ENCODE data around the gene FGF14.
"Not testable (repeated sequence)": the region's sequence is repeated elsewhere in the genome, so short reads cannot be mapped to it uniquely, and the experiment has no call there.

Gene FGF14

DNA sequence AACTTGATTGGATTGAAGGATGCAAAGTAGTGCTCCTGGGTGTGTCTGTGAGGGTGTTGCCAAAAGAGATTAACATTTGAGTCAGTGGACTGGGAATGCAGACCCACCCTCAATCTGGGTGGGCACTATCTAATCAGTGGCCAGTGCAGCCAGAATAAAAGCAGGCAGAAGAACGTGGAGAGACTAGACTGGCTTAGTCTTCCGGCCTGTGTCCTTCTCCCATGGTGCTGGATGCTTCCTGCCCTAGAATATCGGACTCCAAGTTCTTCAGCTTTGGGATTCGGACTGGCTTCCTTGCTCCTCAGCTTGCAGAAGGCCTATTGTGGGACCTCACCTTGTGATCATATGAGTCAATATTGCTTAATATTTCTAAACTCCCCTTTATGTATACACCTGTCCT, 564.1 kb downstream of the FGF14 start:
- not testable (repeated sequence) for DNase-seq

DNA sequence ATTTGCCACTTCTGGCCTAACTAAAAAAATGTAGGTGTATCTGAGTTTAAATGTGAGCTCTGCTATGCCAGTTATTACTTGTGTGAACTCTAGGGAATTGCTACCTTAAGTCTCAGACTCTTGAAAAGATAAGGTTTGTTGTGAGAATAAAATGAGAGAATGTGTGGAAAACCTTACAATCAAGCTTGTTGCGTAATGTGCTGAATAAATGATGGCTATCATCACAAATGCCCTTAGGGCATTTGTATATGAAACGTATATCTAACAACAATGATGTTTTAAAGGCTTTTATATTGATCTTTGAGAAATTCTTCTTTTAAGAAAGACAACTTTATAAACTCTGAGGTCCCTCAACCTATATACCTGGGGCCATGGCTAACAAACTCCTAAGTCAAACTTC, 564.6 kb downstream of the FGF14 start:
- no peak for DNase-seq

DNA sequence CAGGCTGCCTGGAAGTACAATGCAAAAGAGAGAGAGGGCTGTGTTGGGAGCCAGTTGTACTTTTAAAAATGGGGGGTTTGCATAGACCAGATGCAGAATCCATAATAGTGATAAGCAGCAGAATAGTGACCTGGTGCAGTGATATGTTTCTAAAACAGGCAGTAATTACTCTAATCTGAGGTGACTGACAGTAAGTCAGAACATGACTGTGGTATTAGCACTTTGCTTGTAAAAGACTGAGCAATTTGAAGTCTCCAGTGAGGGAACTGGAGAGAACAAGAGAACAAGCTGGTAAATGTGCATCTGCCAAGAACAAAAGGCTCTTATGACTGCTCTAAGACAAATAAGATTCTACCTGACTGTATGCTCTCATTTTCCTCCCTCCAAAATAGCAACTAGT, 565.9 kb downstream of the FGF14 start:
- no peak for DNase-seq

DNA sequence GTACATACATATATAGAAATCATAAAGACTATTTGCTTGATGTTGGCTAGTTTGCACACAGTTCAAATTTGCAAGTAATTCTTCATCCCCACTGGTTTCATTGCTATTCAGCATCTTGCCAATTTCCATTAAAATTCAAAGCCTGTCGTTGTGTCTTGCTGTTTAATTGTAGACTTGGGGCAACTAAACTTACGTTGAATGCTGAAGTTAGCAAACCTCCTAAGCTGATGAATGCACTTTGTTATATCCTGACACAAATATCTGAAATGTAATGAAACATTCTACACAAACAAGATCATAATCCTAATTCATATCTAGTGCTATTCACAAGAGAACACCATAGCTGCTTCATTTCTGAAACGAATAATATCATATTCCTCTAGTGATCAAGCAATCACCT, 568.2 kb downstream of the FGF14 start:
- no peak for DNase-seq

DNA sequence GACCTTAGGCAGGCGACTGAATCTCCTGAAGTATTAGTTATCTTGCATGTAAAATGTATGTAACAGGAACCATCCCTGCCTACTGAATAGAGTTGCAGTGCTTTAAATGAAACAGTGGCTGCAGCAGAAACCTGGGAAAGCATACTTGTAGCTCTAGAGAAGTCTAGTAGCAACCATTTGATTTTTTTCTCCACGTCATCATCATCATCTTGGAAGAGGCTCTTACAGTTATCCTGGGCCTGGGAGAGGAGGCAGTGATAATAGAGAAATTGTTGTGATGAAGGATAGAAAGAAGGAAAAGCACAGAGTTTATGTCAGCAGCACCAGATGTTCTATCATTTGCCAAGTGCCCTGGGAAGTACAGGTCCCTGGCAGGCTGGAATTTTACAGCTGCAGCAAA, 571.8 kb downstream of the FGF14 start:
- DNase-seq = no peak

DNA sequence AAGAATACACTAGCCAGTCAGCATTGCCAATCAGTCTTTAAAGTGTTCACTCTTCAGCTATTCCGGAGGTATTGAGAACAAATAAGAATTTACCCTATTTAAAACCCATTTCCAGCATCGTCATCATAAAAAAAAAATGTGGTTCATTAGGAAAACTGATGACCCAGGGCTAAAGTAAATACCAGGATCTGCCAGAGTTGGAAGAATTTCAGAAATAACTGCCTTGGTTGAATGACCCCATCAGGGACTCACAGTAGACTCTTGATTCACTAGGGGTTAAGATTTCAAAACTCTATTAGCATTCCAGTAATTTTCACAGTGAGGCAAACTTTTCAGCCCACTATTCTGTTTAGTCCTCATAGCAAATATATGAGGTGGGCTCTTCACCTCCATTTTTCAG, 572.4 kb downstream of the FGF14 start:
- no peak for DNase-seq

DNA sequence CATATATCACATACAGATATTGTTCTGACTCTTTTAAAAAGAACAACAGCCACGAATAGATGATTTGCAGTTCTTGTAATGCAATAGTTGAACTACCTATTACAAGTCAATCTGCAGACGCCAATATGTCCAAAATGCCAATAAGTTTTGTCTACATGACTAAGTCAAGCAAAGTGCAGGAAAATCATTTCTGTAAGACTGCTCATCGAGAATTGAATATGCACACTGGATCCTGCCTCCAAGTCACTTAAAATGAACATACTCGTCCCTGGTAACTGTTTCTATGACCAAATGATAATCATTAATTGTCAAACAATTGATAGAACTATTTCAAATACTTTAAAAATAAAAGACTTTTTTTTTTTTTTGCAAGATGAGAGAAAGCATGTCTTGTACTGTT, 573.7 kb downstream of the FGF14 start:
- no peak for DNase-seq

DNA sequence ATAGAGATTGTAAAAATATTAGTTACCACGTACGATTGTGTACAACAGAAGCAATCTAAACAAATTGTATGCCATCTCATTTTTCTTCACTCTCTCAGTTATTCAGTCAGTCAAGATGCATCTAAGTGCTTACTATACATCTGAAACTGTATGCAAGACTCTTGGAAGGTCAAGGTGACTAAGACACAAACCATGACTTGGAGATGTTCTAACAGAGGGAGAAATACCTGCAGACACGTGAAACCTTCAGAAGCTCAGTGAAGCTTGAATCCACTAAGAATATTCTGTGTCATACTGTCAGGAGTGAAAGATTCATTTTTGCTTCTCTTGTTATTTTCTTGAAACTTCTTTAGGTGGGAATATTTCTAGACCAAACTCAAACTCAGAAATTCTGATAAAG, 584.0 kb downstream of the FGF14 start:
- DNase-seq = no peak

DNA sequence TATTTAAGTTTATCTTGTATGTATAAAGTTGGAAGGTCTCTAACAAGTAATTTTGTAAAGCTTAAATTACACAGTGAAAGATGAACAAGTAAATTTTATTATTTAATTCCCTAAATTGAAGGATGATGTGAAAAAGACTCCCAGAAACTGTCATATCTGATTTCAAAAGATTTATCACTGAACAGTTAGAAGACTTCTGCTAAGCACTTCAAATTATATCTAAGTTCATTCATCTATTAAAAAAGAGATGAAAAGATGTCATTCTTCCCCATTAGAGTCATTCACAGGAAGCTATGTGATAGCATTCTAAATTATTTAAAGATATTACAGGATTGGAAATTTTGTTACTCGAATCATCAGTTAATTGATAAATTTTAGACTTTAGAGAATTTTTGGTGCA, 590.0 kb downstream of the FGF14 start:
- no peak for DNase-seq

DNA sequence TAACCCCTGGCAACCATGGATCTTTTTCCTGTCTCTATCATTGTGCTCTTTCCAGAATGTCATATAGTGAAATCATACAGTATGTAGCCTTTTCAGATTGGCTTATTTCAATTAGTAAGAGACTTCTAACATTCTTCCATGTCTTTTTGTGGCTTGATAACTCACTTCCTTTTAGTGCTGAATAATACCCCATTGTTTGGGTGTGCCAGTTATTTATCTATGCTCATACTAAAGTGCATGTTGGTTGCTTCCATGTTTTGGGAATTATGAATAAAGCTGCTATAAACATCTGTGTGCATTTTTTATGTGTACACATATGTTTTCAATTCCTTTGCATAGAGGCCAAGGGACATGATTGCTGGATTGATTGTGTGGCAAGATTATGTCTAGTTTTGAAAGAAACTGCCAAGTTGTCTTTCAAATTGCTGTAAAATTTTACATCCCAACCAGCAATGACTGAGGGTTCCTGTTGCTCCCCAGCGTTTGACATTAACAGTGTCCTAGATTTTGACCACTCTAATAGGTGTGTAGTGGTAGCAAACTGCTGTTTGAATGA, 590.5 kb downstream of the FGF14 start:
- DNase-seq = no peak

DNA sequence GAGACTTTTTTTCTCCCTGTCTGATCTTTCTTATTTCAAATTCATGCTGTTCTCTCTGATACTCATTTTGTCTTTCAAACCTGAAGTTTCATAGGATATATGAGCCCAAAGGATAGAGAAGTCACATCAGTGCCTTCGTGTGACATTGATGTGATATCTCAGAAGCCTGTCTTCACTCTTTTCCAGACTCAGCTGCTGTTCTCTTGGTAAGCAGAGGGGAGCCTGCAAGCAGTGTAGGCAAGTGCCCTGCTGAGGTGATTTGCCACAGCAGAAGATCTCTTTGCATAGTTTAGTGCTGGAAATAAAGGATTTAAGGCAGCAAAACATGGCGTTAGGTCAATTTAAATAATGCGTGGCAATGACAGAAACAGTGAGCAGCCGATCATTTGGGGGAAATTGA, 602.7 kb downstream of the FGF14 start:
- no peak for DNase-seq

DNA sequence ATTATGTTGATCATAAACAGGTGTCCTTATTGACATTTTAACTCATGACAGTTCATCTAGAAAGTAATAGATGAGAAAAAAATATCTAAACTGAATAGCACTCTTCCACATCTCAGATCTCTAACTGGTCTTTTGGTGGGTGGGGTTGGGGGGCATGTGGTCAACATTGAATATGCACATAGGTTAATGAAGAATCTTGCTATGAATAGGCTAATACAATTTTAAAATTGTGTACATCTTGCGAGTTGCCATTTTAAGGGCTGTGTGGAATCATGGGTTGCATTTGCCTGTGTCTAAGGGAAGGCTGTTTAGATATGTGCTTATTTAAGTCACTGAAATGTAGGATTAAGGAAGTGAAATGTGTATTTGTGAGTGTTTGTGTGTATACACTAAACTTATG, 603.4 kb downstream of the FGF14 start:
- no peak for DNase-seq

DNA sequence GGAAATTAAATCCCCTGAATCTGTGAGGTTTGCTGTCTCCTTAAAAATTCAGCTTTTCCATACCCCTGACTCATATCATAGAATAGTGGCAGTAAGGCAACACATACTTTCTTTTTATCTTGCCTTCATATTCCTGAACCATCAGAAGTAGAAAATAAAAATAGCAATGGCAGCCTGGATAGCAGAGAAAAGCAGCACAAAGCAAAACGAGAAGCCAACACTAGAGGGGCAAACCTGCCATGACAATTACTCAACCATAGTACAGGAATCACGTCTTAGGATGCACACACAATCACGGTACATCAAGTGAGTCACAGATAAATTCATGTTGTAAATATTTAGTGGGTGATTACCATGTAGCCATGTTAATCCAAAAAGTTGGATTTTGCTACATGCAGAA, 606.4 kb downstream of the FGF14 start:
- DNase-seq = no peak

DNA sequence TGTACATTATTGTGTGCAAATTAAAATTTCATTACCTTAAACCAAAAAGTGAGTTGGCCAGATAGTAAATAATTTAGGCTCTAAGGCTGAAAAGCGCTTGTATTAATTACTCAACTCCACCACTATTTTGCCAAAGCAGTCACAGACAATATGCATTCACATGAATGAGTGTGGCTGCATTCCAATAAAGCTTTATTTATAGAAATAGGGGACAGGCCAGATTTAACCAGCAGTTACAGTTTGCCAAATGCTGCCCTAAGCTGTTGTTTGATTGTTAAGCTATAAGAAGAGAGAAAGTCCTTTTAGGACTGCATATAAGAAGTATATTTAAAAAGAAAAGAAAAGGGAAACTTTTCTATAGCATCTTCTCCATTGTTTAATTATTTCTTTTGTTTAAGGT, 606.8 kb downstream of the FGF14 start:
- DNase-seq = no peak

DNA sequence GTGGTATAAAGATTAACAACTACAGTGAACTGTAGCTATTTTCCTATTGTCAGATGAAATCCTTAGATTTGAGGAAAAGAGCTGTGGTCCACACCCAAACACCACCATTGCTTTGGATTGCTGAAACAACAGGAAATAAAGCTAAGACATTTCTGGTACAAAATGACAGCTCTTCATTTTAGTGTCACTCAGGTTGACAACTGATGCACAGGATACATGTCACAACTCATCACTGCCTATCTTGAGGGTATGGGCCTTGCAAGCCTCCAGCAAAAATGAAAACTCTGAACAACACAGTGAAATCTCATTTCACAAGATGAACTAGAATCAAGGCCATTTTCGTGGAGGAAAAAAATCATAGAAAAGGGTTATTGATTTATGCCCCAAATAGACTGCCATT, 609.7 kb downstream of the FGF14 start:
- DNase-seq = no peak

DNA sequence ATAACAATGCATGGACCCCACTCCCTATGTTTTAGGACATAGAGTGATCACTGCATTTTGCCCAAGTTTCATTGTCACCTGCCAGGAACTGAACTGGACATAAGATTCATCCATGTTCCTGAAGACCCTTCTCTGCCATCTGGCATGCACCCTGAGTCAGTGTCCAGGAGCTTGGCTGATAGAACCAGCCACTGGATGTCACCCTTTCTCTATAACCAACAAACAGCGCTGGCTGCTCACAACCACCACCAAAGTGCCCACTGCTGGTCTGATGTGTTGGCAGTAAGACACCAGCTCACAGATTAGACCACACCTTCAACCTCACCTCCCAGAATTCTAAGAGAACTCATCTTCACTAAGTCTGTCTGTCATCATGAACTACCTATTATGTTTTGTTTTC, 616.0 kb downstream of the FGF14 start:
- DNase-seq = peak; percentile 13

DNA sequence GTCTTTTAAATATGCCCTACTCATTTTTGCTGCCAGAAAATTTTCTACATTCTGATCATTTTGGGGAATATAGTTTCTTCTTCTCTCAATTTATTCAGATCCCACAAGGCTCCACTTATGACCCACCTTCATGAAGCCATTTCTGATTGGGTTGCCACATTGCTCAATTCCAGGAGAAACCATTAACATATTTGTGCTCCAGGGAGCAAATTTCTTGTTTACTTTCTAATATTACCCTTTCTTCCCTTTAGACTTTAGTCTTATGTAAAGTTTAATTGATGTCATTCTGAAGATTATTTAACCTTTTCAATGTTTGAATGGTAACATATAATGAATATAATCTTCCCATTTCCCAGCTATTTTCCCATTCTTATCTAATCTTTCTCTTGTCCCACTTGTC, 617.5 kb downstream of the FGF14 start:
- DNase-seq = no peak

DNA sequence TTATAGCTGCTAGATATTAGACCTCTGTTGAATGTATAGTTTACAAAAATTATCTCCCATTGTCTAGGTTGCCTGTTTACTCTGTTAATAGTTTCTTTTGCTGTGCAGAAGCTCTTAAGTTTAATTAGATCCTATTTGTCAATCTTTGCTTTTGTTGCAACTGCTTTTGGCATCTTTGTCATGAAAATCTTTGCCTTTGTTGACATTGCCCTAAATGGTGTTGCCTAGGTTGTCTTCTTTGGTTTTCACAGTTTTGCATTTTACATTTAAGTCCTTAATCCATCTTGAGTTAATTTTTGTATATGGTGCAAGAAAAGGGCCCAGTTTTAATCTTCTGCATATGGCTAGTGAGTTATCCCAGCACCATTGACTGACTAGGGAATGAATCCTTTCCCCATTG, 618.3 kb downstream of the FGF14 start:
- DNase-seq = no peak

DNA sequence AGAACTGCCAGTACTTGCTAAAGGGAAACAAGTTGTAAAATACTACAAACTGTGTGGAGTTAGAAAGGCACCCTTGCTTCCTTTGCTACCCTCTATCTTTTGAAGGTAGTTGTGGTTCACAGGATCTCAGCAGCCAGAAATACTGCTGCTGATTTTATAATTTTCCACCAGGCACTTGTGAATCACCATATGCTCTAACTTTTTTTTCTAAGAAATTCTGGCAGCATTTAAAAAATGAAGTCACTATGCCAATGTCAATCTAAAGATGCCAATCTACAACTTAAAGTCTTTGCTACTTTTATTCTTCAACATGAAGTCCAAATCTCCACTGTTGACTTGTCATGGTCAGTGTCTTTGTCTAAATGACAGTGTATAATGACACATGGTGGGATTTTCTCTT, 621.6 kb downstream of the FGF14 start:
- no peak for DNase-seq

DNA sequence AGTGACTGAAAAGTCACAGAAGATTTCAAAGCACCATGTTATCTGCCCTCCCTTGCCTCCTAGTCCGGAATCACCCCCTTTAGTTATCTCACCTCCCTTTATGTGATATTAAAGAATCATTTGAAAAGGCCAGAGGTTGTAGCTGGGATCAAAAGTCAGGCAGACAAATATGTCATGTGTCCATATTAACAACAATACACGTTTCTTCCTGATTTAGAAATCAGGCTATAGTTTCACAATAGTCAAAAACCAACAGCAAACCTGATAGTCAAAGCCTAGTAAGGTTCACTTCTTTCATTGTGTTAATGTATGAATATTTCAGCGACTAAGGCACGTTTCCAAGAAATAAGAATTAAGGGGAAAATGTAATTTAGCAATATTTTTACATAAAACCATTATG, 622.7 kb downstream of the FGF14 start:
- no peak for DNase-seq

DNA sequence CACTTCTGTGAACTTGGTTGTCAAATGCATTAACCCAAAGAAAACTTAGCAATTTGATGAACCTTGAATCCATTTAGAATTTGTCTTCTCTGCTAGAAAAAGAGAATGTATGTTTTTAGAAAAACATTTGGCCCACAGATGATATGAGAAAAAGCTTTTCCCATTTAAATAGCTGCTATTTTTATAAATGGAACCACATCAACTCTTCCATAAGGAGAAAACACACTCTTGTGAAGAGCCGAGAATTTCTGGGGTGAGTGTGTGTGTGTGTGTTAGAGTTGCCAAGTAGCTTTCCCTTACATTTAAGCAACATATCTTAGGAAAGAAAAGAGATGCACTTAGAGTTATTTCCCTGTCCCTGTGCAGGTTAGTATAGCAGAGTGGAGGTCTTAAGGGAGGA, 626.6 kb downstream of the FGF14 start:
- no peak for DNase-seq

DNA sequence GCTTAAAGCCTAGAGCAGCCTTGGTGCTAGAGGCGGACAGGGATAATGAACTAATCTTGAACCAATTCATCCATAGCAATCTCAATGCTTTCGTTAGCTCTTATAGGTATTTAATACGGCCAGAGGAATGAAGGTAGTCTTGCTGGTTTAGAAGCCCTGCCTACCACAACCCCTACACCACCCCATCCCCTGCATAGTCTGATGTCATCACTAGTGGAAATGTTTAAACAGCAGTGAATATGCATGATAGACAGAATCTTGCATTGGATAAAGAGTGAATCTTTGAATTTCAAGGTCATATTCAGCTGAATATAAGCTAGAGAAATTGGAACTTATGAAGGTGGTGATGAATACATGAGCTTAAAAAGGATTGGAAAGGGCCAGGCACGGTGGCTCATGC, 627.5 kb downstream of the FGF14 start:
- DNase-seq = no peak

DNA sequence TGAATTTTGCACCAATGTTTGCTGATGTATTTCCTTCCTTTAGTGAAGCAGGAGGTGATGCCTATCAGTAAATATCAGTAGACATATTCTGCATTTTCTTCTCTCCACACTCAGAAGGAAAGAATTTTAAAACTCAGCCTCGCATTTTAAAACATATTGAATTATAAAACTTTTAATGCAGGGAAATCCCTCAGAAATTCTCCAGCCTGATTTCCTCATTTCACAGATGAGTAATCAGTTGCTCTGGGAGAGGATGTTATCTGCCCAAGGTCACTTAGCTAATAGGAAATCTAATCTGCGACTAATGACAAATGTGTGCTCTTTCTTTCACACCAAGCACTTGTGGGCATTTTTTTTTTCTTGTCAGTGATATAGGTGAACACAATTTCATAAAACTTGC, 628.8 kb downstream of the FGF14 start:
- no peak for DNase-seq

DNA sequence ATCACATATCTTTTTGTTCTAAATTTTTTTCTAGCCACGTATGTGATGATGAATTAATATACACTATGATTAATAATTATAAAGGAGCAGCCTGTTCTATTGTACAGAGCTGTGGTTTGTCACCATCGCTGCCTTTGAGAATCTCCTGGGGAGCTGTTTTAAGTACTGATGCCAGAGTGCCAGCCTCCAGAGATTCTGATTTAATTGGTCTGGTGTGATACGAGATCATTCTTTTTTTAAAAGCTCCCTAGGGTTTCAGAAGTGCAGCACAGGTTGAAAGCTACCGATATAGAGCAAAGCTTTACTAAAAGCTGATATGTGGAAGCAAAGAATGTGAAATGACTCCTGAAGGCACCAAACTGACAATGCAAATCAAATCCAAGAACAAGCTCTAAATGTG, 634.7 kb downstream of the FGF14 start:
- no peak for DNase-seq

DNA sequence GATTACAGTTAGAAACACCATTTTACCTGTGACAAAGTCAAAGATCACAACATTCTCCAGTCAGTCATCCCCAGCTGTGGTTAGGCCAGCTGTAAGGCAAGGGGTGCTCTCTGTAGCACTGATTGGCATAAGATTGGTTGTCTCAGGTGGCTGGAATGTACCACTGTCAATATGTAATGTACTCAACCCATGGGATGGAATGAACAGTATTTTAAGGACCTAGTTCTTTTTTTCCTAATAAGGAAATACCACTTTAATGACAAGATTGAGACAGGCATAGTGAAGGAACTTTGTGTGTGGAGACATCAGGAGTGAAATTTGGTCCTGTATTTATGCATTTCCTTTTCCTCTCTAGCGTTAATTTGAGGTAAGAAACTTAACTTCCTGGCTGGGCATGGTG, 638.7 kb downstream of the FGF14 start:
- DNase-seq = no peak

DNA sequence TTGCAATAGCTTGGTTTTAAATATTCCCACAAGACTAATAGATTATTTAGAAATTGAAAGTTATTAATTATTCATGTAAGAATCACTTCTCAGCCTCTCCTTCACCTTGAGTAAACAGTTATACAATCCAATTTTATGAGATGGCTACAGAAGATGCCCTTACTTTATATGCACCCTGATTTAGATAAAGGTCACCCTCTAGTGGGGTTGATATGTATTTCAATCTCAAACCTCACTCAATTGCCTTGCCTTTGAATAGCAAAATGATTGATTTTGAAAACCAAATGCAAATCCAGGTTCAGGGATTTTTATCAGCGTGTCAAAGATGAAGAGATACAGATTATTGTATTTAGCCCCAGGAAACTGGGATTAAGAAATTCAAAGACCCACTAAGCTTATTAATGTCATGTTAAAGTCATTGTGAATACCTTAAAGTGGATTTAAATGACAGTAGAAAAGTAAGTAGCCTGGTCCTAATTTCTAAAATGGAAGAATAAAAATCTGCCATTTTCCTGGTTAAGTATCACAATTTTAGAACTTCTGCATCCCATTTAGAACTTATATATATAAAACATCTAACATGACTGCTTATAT, 644.3 kb downstream of the FGF14 start:
- peak; percentile 93 for DNase-seq
